Transverse colon (tissue), 3 donors: ENCODE results near the gene DDX27.

Experiments used
- EP300 ChIP-seq: sonication (generic); formaldehyde crosslinking; IDR thresholded peaks from one replicate; pipeline ENCODE4 v1.6.1; 2017; ENCODE audit warnings: antibody characterized with exemption, low read depth
- POLR2A ChIP-seq: fragments of 450-650 bp; IDR thresholded peaks from one replicate; pipeline ENCODE4 v1.6.1; 2016; ENCODE audit warnings: antibody characterized with exemption, mild to moderate bottlenecking, moderate library complexity
- TF ChIP-seq, protein P1 (sequence below), 5 experiments: fragments of 200-600 bp in 3 of 5; fragments of 450-650 bp in 2 of 5; sonication (generic) in 3 of 5; IDR thresholded peaks; 1 replicate in 2 of 5; 2 replicates in 3 of 5; pipeline ENCODE4 v1.5.1; 2016 to 2017; ENCODE audit warnings: antibody characterized with exemption in 5 of 5, inconsistent platforms in 3 of 5, mild to moderate bottlenecking in 2 of 5, moderate library complexity in 1 of 5

DNA sequence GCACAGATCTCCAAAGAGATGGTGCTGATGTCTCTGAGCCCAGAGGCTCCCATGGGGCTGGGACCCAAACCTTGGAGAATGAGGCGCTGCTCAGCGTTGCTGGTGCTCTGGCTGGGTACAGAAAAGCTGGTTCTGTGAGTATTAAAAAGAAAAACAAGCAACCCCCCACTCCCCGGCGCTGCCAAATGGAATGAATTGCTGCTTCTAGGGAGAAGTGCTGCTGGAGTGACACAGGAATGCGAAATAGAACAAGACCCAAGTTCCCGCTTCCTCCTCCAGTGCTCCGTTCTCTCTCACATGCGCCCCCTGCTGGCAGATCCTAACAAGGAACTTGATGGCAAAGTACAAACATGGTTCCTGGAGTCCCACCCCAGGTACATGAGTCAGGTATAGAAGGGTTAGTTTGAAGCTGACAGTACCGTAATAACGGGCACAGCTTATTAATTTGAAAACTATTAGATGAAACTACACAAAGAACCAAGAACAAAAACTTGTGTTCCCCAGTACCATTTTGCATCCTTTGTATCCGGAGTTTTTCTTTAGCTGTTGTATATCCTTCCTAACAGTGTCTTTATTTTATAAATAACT lies 2.1 kb upstream of the DDX27 start:
- TF ChIP-seq, protein P1, sequence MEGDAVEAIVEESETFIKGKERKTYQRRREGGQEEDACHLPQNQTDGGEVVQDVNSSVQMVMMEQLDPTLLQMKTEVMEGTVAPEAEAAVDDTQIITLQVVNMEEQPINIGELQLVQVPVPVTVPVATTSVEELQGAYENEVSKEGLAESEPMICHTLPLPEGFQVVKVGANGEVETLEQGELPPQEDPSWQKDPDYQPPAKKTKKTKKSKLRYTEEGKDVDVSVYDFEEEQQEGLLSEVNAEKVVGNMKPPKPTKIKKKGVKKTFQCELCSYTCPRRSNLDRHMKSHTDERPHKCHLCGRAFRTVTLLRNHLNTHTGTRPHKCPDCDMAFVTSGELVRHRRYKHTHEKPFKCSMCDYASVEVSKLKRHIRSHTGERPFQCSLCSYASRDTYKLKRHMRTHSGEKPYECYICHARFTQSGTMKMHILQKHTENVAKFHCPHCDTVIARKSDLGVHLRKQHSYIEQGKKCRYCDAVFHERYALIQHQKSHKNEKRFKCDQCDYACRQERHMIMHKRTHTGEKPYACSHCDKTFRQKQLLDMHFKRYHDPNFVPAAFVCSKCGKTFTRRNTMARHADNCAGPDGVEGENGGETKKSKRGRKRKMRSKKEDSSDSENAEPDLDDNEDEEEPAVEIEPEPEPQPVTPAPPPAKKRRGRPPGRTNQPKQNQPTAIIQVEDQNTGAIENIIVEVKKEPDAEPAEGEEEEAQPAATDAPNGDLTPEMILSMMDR (IDR thresholded peaks at IDR 0.05): peak; percentile 88 to 96 (median 94)
- TF ChIP-seq POLR2A (no peak), EP300 (no peak)
